Midbrain (tissue), 1 donor: Measurements from ENCODE around the gene ITPK1.
A peak's percentile ranks its signal among the peaks of the same experiment; 100 is the strongest.
"Not testable (repeated sequence)": the region's sequence is repeated elsewhere in the genome, so short reads cannot be mapped to it uniquely, and the experiment has no call there.

Experiments used
- DNase-seq: peaks from one replicate; lab custom pipeline; 2025; lab: John Stamatoyannopoulos, UW

Gene ITPK1

DNA sequence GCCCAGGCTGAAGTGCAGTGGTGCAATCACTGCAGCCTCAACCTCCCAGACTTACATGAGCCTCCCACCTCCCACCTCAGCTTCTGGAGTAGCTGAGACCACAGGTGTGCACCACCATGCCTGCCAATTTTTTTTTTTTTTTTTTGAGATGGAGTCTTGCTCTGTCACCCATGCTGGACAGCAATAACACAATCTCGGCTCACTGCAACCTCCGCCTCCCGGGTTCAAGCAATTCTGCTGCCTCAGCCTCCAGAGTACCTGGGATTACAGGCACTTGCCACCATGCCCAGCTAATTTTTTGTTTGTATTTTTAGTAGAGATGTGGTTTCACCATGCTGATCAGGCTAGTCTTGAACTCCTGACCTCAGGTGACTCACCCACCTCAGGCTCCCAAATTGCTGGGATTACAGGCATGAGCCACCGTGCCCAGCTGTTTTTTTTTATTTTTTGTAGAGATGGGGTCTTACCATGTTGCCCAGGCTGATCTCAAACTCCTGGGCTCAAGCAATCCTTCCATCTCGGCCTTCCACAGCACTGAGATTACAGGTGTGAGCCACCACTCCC, 15.6 kb upstream of the ITPK1 start:
- DNase-seq, result not testable (repeated sequence)

DNA sequence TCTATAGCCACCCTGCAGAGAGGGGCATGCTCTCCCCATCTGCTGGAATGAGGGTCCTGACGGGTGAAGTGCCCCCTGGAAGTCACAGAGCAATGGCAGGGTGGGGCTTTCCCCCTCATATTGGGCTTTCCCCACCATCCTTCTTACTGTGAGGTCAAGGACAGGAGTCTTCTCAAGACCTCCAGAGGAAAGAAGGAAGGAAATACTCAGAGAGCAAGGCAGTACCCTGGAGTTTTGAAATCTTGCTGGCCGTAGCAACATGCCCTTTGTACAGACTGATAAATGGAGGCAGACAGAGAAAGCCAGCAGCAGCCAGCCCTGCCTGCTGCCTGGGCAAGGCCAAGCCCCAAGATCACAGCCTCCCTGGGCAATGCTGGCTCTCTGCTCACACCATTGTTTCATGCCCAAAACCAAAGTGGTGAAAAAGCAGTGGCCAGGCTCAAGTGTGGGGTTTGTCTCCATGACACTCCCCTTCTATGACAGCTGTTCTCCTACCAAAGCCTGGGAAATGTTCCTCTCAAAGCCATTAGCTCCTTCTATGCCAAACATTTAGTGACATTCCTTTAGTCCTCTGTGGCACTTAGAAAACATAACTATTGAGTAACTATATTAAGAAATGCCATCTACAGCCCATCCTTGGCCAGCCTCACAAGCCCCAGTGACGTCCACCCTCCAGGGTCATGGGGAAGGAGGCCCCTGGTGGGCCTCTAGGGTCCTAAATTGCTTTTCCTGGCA, 13.2 kb upstream of the ITPK1 start:
- DNase-seq, result no peak

DNA sequence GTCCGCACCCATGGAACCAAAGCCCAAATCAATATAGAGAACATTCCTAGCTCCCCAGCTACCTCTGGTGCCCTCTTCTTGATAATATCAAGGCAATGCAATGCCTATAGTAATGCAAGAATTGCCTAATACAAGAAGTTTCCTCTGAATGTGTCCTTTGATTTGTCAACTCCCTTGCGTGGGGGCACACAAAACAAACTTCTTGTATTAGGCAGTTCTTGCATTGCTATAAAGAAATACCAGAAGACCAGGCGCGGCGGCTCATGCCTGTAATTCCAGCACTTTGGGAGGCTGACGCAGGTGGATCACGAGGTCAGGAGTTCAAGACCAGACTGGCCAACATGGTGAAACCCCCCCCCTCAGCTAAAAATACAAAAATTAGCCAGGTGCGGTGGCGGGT, 10.4 kb upstream of the ITPK1 start:
- no peak for DNase-seq

DNA sequence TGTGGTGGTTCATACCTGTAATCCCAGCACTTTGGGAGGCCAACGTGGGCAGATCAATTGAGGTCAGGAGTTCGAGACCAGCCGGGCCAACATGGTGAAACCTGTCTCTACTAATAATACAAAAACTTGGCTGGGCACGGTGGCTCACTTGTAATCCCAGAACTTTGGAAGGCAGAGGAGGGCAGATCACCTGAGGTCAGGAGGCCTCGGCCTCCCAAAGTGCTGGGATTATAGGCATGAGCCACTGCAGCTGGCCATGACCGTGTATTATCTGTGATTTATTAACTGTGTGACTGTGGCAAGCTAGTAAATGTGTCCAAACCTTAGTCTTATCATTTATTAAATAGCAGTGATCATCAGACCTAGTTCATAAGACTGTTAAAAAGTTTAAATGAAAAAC, 7.1 kb upstream of the ITPK1 start:
- DNase-seq, result no peak

DNA sequence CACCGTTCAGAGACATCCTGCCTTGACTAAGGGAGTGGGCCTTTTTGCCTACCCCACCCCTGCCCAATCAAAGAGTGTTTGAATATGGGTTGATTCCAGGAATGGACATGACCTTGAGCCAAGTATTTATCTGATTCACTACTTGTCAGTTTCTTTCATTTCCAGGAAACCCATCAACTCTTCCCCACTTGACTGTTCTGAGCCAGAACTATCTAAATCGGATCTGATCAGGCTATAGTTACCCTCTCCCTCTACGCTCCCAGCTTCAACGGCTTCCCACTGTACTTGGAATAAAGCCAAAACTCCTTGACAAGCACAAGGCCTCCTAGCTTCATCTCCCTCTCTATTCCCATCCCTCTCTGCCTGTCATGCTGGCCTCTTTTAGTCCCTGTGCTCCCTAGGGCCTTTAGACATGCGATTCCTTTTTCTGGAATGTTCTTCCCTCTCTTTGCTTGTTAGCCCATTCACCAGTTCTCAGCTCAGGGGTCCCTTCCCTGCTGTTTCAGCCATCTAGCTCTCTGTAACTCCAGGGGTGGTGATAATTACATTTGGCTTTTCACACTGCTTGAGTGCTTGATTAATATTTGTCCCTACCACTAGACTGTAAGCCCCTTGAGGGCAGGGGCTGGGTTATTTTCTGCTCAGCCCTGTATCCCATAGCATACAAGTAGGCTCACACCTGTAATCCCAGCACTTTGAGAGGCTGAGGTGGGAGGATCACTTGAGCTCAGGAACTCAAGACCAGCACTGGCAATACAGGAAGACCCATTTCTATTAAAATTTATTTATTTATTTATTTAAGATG, 5.5 kb upstream of the ITPK1 start:
- no peak for DNase-seq

DNA sequence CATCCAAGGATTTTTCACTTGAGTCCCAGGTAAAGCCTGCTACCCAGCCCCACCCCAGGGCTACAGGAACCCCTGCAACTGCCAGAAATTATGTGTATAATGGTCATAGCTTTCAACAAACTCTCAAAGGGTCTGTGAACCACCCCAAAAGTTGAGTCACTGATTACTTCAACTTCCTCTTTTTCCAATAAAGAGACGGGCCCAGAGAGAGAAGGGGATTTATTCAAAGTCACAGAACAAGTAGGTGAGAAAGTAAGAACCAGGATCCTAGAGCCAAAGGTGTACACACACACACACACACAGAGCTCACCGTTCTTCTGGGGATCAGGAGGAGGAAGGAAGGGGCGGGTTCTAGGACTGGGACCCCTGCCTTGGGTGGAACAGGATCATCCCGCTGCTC, 4.8 kb upstream of the ITPK1 start:
- no peak for DNase-seq

DNA sequence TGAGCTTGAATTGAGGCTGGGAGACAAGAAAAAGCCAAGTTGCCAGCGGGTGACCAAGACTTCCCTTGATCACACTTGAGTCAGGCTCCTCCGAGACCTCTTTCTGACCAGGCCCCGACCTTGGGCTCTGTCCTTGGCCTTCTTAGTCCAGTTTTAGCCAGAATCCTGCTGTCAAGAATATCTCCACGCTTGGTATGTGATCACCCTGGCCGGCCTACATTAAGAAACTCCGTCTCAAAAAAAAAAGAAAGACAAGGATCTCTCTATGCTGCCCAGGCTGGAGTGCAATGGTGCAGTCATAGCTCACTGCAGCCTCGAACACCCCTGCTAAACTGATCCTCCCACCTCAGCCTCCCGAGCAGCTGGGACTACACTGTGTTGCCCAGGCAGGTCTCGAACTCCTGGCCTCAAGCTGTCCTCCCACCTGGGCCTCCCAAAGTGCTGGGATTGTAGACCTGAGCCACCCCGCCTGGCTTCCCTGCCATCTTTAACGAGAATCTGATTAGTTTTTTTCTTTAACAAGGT, 1.0 kb upstream of the ITPK1 start:
- no peak for DNase-seq

DNA sequence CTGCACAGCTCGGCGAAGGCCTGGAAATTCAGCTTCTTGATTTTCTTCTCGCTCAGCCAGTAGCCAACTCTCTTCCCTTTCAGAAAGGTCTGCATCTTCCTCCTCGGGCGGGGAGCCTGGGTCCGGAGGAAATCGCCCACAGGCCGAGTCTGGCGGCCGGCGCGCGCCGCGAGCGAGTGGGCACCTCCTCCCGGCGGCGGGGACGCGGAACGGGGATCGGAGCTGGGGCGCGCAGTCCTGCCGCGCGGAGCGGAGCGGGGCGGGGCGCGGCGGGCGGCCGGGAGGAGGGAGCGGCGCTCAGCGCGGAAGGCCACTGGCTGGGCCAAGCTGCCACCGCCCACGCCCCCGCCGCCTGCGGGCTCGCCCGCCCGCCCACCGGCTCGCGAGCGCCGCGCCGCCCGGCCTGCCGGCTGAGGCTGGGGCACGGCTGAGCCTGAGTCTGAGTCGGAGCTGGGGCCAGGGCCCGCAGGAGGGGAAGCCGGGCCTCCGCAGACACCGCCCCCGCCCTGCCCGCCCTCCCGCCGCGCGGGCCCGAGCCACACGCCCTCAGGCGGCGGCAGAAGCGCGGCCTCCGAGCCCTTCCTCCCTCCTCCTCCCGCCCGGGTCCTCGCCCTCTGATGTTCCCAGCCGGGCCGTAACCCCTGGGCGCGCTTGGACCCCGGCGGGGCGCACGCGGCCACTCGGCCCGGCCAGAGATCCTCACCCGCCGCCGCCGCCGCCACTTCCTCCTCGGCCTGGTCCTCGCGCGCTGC, 480 bp downstream of the ITPK1 start:
- peak; percentile 89 for DNase-seq

DNA sequence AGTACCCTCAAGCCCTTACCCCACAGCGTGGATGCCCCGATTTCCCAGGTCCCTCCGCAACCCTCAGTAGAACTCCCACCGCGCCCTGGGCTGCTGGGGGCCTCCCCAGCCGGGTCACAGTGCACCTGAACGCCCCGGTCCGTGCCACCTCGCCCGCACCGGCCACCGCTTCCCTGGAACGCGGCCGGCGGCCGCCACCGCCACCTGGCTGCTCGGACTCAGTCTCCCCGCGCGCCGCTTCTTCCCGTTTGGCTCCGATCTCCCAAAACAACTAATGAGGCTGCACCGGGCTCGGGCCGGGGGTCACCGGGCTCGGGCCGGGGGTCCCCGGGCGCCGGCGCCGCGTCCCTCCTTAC, 1.0 kb downstream of the ITPK1 start:
- DNase-seq, result no peak

DNA sequence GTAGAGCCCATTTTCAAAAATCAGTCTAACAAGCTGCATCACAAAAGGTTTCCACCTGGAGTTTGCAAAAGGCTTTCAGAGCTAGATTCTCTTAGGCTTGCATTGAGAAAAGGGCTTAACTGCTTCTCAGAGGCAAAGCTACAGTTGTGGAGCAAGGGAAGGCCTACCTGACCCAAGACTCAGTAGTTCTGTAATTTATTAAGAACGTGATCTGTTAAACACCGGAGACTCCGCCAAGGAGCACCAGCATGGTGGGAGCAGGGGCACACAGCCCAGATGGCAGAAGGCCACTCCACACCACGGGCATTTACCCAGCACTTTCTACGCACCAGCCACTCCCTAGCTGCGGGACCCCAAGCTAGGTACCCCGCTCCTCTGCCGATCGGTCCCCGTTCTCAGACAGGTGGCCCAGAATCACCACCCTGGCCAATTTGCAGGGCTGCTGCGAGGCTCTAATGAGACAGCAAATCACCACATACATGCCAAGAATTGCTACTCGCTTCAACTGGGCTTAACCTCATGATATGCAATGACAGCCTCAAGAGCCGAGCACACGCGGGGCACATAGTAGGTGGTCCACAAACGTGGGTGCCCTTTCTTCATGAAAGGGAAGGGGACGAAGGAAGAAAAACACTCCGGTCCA, 1.5 kb downstream of the ITPK1 start:
- DNase-seq, result no peak

DNA sequence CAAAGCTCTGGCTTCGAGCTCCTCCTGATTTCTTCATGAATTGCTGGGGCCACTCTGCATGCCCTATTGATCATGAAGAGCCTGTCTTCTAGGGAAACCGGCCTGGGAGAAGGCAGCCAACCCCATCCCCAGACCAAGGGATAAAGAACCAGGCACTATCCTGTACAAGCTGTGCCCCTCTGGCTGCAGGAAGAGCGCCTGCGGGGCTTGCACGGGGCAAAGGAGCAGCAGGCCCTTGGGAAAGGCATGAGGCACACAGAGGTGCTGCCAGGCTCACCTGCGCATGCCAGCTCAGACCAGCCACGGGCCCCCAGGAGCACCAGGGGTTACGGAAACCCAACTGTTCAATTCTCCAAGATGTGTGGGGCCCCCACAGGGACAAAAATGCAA, 2.1 kb downstream of the ITPK1 start:
- DNase-seq, result peak; percentile 40

DNA sequence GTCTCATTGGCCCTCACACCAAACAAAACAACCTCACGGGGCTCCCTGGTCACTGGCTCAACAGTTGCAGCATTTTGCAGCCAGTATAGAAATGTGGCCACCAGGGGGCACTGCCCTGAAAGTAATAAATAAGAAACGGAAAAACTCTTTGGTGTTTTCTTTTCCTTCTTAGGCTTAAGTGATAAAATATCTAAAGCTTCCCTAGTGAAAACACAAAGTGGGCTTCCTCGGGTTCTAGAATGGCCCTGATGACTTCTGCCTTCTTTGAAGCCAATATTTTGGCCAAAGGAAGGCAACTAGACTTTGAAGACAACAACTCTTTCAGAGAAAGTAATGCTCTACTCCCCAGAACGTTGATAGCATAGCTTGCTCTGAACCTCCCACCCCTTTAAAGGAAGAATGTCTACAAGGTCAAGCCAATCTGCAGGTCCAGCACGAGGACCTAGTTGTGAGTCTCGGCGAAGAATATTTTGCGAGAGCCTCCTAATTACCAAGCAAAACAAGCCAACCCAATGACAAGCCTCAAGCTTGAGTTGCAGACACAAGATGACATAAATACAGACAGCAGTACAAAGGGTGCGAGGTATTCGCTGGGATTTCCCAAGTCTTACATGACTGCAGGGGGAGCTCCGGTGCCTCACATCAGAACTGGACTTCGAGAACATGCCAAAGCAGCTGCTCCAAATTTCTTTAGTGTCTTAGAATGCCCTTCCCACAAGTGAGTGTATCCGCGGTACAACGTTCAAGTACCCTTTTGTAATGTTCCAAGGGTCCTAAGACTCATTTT, 2.6 kb downstream of the ITPK1 start:
- peak; percentile 77 for DNase-seq

DNA sequence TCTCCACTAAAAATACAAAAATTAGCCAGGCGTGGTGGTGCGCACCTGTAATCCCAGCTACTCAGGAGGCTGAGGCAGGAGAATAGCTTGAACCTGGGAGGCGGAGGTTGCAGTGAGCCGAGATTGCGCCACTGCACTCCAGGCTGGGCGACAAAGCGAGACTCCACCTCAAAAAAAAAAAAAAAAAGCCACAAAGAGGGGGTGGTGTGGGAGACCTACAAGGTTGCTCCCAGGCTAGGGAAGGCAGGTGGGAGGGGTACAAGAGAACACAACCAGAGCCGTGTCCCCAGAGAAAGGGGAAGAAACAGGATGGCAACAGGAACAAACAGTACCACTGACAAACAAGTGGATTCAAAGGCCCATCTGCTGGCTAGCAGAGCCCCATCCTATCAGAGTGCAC, 4.2 kb downstream of the ITPK1 start:
- not testable (repeated sequence) for DNase-seq

DNA sequence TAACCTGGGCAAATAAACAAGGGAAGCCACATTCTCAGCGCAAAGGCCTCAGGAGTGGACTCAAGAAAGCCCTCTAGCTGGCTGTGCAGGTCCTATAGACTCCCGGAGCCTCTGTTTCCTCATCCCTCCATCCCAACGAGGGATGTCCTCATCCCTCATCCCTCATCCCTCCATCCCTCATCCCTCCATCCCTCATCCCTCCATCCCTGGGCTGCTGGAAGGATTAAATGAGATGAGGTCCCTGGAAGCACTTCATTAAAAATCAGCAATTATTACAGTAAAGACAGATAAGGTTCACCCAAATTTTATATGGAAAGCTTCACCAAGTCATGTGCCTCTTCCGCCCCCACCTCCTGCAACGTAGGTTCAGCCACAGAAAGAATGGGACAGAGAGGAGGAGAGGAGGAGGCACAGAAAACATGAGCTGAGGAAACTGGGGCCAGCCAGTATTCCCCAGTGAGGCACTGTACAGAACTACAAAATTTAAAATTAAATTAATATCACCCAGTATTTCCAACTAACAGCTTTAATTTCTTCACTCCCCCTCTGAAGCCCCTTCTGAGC, 4.8 kb downstream of the ITPK1 start:
- no peak for DNase-seq

DNA sequence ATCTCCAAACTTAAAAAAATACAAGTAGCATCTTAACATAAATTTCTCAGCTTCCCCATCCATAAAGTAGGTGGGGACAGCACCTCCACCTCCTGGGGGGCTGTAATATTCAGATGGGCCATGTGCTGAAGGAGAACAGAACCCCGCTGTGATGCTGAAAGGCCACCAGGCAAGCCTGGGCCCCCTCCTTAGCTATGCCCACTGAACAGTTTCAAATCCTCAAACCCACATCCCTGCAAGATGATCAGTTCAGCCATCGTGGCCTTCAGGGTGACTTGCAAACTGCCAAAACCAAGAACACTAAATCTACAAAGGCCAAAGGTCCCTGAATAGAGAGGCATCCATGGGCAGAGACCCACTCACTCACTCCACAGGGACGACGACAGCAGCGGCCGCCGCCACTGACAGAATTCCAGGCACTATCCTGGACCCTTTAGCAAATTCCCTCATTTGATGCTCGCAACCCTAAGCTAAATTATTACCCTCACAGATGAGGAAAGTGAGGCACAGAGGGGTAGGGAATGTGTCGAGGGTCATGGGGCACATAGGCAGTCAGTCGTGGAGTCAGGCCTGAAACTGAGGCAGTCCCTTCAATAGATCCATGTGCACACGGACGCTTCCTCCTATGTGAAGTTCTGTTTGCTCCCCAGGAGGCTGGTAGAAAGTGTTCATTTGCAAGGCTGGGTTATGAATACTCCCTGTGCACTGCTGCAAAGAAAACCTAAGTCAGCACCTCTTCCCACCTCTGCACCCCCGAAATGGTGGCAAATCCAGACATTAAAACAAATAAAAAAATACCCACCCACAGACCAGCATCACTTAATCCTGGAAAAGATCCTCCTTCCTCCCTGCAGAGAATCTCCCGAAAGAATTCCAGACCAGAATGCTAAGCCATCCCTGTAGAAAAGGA, 5.9 kb downstream of the ITPK1 start:
- DNase-seq, result no peak

DNA sequence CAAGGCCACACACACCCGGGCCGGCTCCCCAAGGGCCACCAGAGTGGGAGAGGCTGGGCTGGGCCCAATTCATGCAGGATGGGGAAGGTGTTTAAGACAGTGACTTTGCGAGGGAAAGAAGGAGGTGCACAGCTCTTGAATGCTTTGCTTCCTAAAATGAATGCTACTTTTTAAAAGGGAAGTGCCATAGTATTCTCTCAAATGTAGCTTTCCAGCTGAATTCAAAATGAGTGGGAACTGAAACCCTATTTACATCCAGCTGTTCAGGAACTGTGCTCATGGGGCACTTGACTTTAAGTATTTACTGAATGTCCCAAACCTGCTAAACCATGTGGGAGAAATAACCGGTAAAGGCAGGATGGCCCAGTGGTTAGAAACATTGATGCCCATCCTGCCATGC, 7.6 kb downstream of the ITPK1 start:
- DNase-seq, result no peak

DNA sequence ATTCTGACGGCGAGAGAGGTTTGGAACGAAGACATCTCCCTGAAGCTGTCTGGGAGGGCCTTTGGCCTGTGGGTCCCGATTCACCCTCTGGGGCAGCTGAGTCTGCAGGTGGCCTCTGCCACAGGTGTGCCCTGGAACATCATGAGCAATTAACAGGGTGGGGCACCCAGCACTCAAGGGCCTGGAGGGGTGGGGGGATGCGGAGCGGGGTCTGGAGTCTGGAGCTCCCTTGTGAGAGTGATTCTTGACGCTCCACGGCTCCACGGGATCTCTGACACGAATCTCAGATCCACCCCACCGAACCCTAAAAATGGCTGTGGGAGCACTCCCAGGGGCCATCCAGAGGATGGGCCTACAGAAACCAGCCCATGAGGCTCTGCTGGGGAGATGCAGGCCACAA, 8.3 kb downstream of the ITPK1 start:
- DNase-seq, result no peak

DNA sequence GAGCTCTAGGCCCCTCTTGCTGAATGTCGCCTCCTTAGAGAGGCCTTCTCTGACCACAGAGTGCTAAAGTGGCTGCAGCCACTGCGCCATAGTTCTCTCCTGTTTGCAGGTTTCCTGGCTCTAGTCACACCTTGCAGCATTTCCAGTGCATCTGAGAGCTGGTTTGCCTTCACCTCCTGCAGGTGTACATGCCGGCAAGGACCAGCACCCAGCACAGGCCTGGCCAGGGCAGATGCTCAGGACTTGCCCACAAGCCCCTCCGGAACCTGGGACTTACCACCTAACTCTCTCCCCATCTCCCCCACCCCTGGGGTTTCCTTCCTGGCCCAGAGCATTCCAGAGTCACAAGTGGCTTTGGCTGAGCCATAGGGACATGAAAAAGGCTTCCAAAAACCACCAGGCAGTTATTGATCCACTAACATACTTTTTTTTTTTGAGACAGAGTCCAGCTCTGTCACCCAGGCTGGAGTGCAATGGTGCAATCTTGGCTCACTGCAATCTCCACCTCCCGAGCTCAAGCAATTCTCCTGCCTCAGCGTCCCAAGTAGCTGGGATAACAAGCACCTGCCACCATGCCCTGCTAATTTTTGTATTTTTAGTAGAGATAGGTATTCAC, 9.1 kb downstream of the ITPK1 start:
- no peak for DNase-seq

DNA sequence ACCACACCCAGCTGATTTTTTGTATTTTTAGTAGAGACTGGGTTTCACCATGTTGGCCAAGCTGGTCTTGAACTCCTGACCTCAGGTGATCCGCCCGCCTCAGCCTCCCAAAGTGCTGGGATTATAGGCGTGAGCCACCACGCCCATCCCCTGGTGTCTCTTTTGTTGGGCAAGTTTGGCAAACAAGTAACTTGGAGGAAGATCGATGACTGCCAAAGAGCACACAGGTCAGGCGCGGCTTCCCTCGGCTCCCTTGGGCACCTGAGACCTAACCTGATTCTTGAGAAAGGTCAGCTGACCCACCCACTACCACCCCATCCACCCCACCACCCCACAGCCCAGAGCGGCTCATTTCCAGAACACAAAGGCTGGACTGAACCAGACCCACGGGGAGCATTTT, 9.9 kb downstream of the ITPK1 start:
- DNase-seq, result not testable (repeated sequence)
